Upper lobe of right lung (tissue), 1 donor: ENCODE data around the gene THBS2. TPM values are rescaled to one million over a fixed set of nuclear protein-coding genes. Genes with fewer than 3 reads are reported as not detected.
"Not testable (repeated sequence)": the region's sequence is repeated elsewhere in the genome, so short reads cannot be mapped to it uniquely, and the experiment has no call there.

Experiments used
- ATAC-seq: fragments of 200-7000 bp; cut with Tn5 transposase; one replicate; pipeline ENCODE4 v1.9.1; 2020; ENCODE audit warnings: mild to moderate bottlenecking, moderate library complexity
- DNase-seq: peaks from one replicate; pipeline ENCODE4 v3.0.0-alpha.2; 2020
- H3K27ac ChIP-seq: fragments of 200-600 bp; one replicate; pipeline ENCODE4 v1.8.0; 2022
- H3K27me3 ChIP-seq: fragments of 200-600 bp; one replicate; pipeline ENCODE4 v1.8.0; 2022; ENCODE audit warnings: mild to moderate bottlenecking
- H3K36me3 ChIP-seq: fragments of 200-600 bp; one replicate; pipeline ENCODE4 v1.8.0; 2022
- H3K4me1 ChIP-seq: fragments of 200-600 bp; one replicate; pipeline ENCODE4 v1.8.0; 2022
- H3K4me3 ChIP-seq: fragments of 200-600 bp; one replicate; pipeline ENCODE4 v1.8.0; 2022; ENCODE audit warnings: mild to moderate bottlenecking
- H3K9me3 ChIP-seq: fragments of 200-600 bp; one replicate; pipeline ENCODE4 v1.8.0; 2022
- CTCF ChIP-seq: fragments of 200-600 bp; IDR thresholded peaks from one replicate; pipeline ENCODE4 v1.8.0; 2022; ENCODE audit warnings: antibody characterized with exemption
- intact Hi-C: fragments of 100-400 bp; cut with DNase I; formaldehyde crosslinking; loops from one replicate; pipeline ENCODE4 v1.11.0; 2022
- total RNA-seq: library from RNA; stranded (reverse); fragmentation: NEBNext Ultra II Directional; extraction: Animal tissue kit (Norgen Biotek cat#: 25700); gene quantifications from one replicate; pipeline ENCODE4 v1.2.1, GENCODE V29; 2021
- donor health status: DM: no; HTN: yes; CAD: no; lungs with severe emphysema.

Gene THBS2
- total RNA-seq, 1 donor from 2014 or later, result 23.7 TPM

- Histone ChIP-seq H3K9me3 (no peaks in the 10 kb centered on the region), H3K27me3 (no peaks in the 10 kb centered on the region), H3K27ac (no peak overlapping the region), H3K4me3 (no peak overlapping the region), H3K4me1 (peaks cover 2% of the 10 kb centered on the region), H3K36me3 (no peaks in the 10 kb centered on the region)
- DNase-seq (no peak), ATAC-seq (no peak)
- intact Hi-C loops, result no loop called here
- no peak for TF ChIP-seq CTCF
Observed at GRCh38 chr6:169271158-169271876, 17.7 kb upstream of the THBS2 start.

GRCh38 chr6:169270077-169270380 is 16.4 kb upstream of the THBS2 start:
- H3K4me1 ChIP-seq, H3K9me3 ChIP-seq, H3K4me3 ChIP-seq, H3K27me3 ChIP-seq, H3K36me3 ChIP-seq, H3K27ac ChIP-seq, DNase-seq, ATAC-seq, intact Hi-C loops: not testable (repeated sequence)

GRCh38 chr6:169269180-169270076 is 15.8 kb upstream of the THBS2 start:
- Histone ChIP-seq H3K27ac (no peak overlapping the region), H3K4me3 (no peak overlapping the region), H3K27me3 (no peaks in the 10 kb centered on the region), H3K9me3 (no peaks in the 10 kb centered on the region), H3K36me3 (no peaks in the 10 kb centered on the region), H3K4me1 (peaks cover 2% of the 10 kb centered on the region)
- peak; percentile 35 for ATAC-seq
- intact Hi-C loops, result no loop called here
- no peak for TF ChIP-seq CTCF
- DNase-seq, result no peak

GRCh38 chr6:169268276-169268675 is 14.6 kb upstream of the THBS2 start:
- no peaks in the 10 kb centered on the region for H3K36me3 ChIP-seq
- H3K27me3 ChIP-seq, result no peaks in the 10 kb centered on the region
- ATAC-seq (no peak), DNase-seq (no peak)
- no peak overlapping the region for H3K4me3 ChIP-seq
- no peak overlapping the region for H3K27ac ChIP-seq
- TF ChIP-seq CTCF, result no peak
- H3K4me1 ChIP-seq, result peaks cover 2% of the 10 kb centered on the region
- no peaks in the 10 kb centered on the region for H3K9me3 ChIP-seq
- intact Hi-C loops, result no loop called here

GRCh38 chr6:169266746-169267591 is 13.3 kb upstream of the THBS2 start:
- Histone ChIP-seq H3K4me3 (no peak overlapping the region), H3K27me3 (no peaks in the 10 kb centered on the region), H3K27ac (no peak overlapping the region), H3K9me3 (no peaks in the 10 kb centered on the region), H3K36me3 (no peaks in the 10 kb centered on the region), H3K4me1 (peaks cover 2% of the 10 kb centered on the region)
- TF ChIP-seq CTCF, result no peak
- DNase-seq, result no peak
- no peak for ATAC-seq
- intact Hi-C loops, result no loop called here
